ENCODE results near the gene CADM1. TPM values are rescaled to one million over a fixed set of nuclear protein-coding genes. Genes with fewer than 3 reads are reported as not detected.

Gene CADM1
- total and polyA plus RNA-seq, 9 of the 15 experiments (the other 6 are each of a cell fraction or from before 2014, with no cell fraction given): 0.42 TPM; not detected in 8

DNA sequence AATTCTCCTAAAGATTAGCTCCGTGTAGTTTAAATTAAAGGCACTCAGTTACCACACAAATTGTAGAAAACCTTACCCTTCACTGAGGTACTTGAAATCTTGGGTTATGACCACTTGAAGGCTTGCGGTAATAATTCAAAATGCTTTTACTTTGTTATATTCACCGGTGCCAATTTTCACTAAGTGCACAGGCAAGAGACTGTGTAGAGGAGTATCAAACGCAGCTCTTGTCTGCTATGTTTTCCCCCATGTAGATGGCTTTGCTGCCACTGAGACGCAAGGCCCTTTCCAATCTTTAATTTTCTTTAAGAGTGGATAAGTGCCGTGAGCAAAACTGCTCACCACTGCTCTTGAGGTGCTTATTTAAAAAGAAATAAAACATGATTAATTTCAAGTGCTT, 155.8 kb downstream of the CADM1 start (continued):
- TF ChIP-seq TOE1 (IDR thresholded peaks at IDR 0.05; ENCODE audit: borderline replicate concordance) (no peak), TOE1 (CRISPR knock-in tag; IDR thresholded peaks at IDR 0.05; ENCODE audit: borderline replicate concordance, low read depth) (no peak)

DNA sequence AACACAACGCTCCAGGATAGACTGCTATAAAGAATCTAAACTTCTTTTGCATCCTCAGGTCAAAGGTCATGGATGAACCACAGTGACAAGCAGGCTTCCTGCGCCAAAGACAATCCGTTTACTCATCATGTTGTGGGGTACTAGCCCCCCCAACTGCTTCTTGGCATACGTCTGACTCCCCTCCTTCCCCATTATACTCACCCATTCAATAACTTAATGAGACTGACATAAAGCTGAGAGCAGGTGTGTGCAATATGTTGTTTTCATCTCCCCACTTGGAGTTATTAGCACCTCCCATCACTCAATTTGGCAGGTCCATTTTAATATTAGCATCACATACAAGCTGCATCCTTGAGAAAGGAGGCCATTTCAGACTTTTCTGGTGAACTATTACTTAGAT, 157.1 kb downstream of the CADM1 start:
- FAIRE-seq: no peak
- ChIA-PET POLR2A (no interaction called here), CTCF (ENCODE audit: low intra/inter-chr PET ratio) (no interaction called here)
- in situ Hi-C loops (cut with MboI): loop anchor here (25.0 kb wide), 2 partner anchors 715 to 1340 kb away; no protein-coding TSS in a partner anchor
- Histone ChIP-seq H2AFZ (ENCODE audit: low read depth, low read length) (no peak overlapping the region), H3K4me2 (ENCODE audit: insufficient read depth, low read length) (no peak overlapping the region), H3K27ac (ENCODE audit: extremely low read depth, low read depth, low read length) (no peak overlapping the region), H4K20me1 (replicated peaks; ENCODE audit: control insufficient read depth, insufficient read depth, low read length) (no peaks in the 10 kb centered on the region), H3K27me3 (ENCODE audit: control insufficient read depth in 2 of 2, insufficient read depth in 2 of 2, low read length in 2 of 2) (no peaks in the 10 kb centered on the region), H3K9me1 (ENCODE audit: control insufficient read depth, insufficient read depth, low read length) (no peaks in the 10 kb centered on the region), H3K79me2 (ENCODE audit: control insufficient read depth, insufficient read depth, low read length) (no peaks in the 10 kb centered on the region), H3K9ac (ENCODE audit: insufficient read depth in 1 of 2, low read depth in 2 of 2, low read length in 2 of 2) (no peak overlapping the region), H3K4me1 (replicated peaks in 1 of 2; ENCODE audit: control insufficient read depth in 2 of 2, insufficient read depth in 2 of 2, low read length in 2 of 2) (no peaks in the 10 kb centered on the region), H3K9me3 (replicated peaks; ENCODE audit: control insufficient read depth, insufficient read depth, low read depth, low read length) (no peaks in the 10 kb centered on the region; the same call in 1 of the 2 replicates), H3K36me3 (ENCODE audit: control insufficient read depth, insufficient read depth, low read length) (no peaks in the 10 kb centered on the region), H3K4me3 (no peak overlapping the region)
- no peak for DNase-seq (ENCODE audit: extremely low read depth in 1 of 4, low spot score in 3 of 4)
- intact Hi-C loops (cut with micrococcal nuclease): no loop called here
- no peak for TF ChIP-seq TARDBP (IDR thresholded peaks at IDR 0.05)
- TF ChIP-seq, protein P1, sequence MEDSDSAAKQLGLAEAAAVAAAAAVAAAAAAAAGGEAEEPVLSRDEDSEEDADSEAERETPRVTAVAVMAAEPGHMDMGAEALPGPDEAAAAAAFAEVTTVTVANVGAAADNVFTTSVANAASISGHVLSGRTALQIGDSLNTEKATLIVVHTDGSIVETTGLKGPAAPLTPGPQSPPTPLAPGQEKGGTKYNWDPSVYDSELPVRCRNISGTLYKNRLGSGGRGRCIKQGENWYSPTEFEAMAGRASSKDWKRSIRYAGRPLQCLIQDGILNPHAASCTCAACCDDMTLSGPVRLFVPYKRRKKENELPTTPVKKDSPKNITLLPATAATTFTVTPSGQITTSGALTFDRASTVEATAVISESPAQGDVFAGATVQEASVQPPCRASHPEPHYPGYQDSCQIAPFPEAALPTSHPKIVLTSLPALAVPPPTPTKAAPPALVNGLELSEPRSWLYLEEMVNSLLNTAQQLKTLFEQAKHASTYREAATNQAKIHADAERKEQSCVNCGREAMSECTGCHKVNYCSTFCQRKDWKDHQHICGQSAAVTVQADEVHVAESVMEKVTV (CRISPR knock-in tag; IDR thresholded peaks at IDR 0.05): no peak
- TF ChIP-seq CSDE1 (IDR thresholded peaks at IDR 0.05): no peak
- TF ChIP-seq ZNF282 (CRISPR knock-in tag; IDR thresholded peaks at IDR 0.05): no peak
- TF ChIP-seq, protein P2, sequence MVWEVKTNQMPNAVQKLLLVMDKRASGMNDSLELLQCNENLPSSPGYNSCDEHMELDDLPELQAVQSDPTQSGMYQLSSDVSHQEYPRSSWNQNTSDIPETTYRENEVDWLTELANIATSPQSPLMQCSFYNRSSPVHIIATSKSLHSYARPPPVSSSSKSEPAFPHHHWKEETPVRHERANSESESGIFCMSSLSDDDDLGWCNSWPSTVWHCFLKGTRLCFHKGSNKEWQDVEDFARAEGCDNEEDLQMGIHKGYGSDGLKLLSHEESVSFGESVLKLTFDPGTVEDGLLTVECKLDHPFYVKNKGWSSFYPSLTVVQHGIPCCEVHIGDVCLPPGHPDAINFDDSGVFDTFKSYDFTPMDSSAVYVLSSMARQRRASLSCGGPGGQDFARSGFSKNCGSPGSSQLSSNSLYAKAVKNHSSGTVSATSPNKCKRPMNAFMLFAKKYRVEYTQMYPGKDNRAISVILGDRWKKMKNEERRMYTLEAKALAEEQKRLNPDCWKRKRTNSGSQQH (CRISPR knock-in tag; IDR thresholded peaks at IDR 0.05): no peak
- TF ChIP-seq, protein P3, sequence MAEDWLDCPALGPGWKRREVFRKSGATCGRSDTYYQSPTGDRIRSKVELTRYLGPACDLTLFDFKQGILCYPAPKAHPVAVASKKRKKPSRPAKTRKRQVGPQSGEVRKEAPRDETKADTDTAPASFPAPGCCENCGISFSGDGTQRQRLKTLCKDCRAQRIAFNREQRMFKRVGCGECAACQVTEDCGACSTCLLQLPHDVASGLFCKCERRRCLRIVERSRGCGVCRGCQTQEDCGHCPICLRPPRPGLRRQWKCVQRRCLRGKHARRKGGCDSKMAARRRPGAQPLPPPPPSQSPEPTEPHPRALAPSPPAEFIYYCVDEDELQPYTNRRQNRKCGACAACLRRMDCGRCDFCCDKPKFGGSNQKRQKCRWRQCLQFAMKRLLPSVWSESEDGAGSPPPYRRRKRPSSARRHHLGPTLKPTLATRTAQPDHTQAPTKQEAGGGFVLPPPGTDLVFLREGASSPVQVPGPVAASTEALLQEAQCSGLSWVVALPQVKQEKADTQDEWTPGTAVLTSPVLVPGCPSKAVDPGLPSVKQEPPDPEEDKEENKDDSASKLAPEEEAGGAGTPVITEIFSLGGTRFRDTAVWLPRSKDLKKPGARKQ (CRISPR knock-in tag; IDR thresholded peaks at IDR 0.05): no peak
- no peak for TF ChIP-seq ZNF830 (CRISPR knock-in tag; IDR thresholded peaks at IDR 0.05)
- TF ChIP-seq DPF2 (IDR thresholded peaks at IDR 0.05): no peak
- TF ChIP-seq FOXA1 (IDR thresholded peaks at IDR 0.05; ENCODE audit: borderline replicate concordance): no peak
- no peak for TF ChIP-seq CXXC5 (CRISPR knock-in tag; IDR thresholded peaks at IDR 0.05)
- no peak for ATAC-seq
- no TSS peak for BruUV-seq (replicated peaks)
- 0% methylated on average over 4 of the region's 4 CpGs for WGBS (ENCODE audit: insufficient coverage, low coverage, missing lambda C conversion rate)

Data from K562 (cell line).